Psoas muscle (tissue), 8 donors: ENCODE results near the gene UGDH. TPM values are rescaled to one million over a fixed set of nuclear protein-coding genes. Genes with fewer than 3 reads are reported as not detected.

Source experiments
- ATAC-seq, 4 donors: fragments of 200-7000 bp; cut with Tn5 transposase; one replicate each; pipeline ENCODE4 v1.9.1; 2020; ENCODE audit warnings: moderate library complexity in 3 of 4, mild to moderate bottlenecking in 2 of 4
- DNase-seq, 2 donors: peaks; one replicate each; pipeline ENCODE4 v3.0.0-alpha.2; 2020
- H3K27ac ChIP-seq: fragments of 200-600 bp; one replicate; pipeline ENCODE4 v1.8.0; 2022
- H3K27me3 ChIP-seq, 3 donors: fragments of 200-600 bp in 1 of 3; one replicate each; pipeline versions ENCODE4 v1.6.1 to v1.8.0; 2013 to 2022; ENCODE audit warnings: low read length in 2 of 3, mild to moderate bottlenecking in 2 of 3, moderate library complexity in 1 of 3; ENCODE audit not compliant: insufficient read depth in 3 of 3
- H3K36me3 ChIP-seq, 2 donors: fragments of 200-600 bp in 1 of 2; one replicate each; pipeline versions ENCODE4 v1.6.1 to v1.8.0; 2013 to 2022; ENCODE audit warnings: low read depth in 1 of 2, mild to moderate bottlenecking in 1 of 2, moderate library complexity in 1 of 2; ENCODE audit not compliant: insufficient read depth in 1 of 2
- H3K4me1 ChIP-seq: fragments of 200-600 bp; one replicate; pipeline ENCODE4 v1.8.0; 2022
- H3K4me3 ChIP-seq: fragments of 200-600 bp; one replicate; pipeline ENCODE4 v1.8.0; 2022; ENCODE audit warnings: mild to moderate bottlenecking
- H3K9me3 ChIP-seq: fragments of 200-600 bp; one replicate; pipeline ENCODE4 v1.8.0; 2022
- WGBS, 3 donors: extraction: QIAGEN DNeasy Blood & Tissue Kit; methylation state at CpG; one replicate each; pipeline versions ENCODE4 v1.1.6 to v1.1.7; 2013; 5-methylcytosine and 5-hydroxymethylcytosine counted together
- intact Hi-C, 2 donors: fragments of 100-400 bp; cut with DNase I; formaldehyde crosslinking; loops; one replicate each; pipeline versions ENCODE4 v1.11.0 to v1.14.2; 2022
- polyA plus RNA-seq, 3 donors: library from polyadenylated mRNA; stranded (reverse); fragments of 200-250 nt; gene quantifications; one replicate each; pipeline ENCODE4 v1.2.3, GENCODE V29; 2013
- total RNA-seq, 4 donors: library from RNA; stranded (reverse); fragmentation: NEBNext Ultra II Directional in 2 of 4; extraction: Animal tissue kit (Norgen Biotek cat#: 25700) in 2 of 4; gene quantifications; one replicate each; pipeline versions ENCODE4 v1.2.1 to v1.2.4, GENCODE V29; 2021 to 2023
- TF ChIP-seq, protein P1 (sequence below): fragments of 200-600 bp; IDR thresholded peaks from one replicate; pipeline ENCODE4 v1.8.0; 2022; ENCODE audit warnings: antibody characterized with exemption
- donor health status: healthy with polysubstance abuse.
- donor health status: DM: no; HTN: no; CAD: no; lungs with moderate emphysema.
- donor health status: Bipolar disorder and iron deficiency.
- donor health status: healthy.
- donor health status: DM: yes; HTN: yes; CAD: no.
- donor health status: DM: no; HTN: no; CAD: no.
- donor health status: DM: no; HTN: no; CAD: no.
- donor health status: DM: yes; HTN: yes; CAD: no.

The UGDH gene
- total and polyA plus RNA-seq, 7 donors, result 2.5 to 9.8 (median 7.7) TPM

GRCh38 chr4:39490322-39490721 is 36.9 kb downstream of the UGDH start:
- DNase-seq (no peak), ATAC-seq (no peak)
- TF ChIP-seq, protein P1, sequence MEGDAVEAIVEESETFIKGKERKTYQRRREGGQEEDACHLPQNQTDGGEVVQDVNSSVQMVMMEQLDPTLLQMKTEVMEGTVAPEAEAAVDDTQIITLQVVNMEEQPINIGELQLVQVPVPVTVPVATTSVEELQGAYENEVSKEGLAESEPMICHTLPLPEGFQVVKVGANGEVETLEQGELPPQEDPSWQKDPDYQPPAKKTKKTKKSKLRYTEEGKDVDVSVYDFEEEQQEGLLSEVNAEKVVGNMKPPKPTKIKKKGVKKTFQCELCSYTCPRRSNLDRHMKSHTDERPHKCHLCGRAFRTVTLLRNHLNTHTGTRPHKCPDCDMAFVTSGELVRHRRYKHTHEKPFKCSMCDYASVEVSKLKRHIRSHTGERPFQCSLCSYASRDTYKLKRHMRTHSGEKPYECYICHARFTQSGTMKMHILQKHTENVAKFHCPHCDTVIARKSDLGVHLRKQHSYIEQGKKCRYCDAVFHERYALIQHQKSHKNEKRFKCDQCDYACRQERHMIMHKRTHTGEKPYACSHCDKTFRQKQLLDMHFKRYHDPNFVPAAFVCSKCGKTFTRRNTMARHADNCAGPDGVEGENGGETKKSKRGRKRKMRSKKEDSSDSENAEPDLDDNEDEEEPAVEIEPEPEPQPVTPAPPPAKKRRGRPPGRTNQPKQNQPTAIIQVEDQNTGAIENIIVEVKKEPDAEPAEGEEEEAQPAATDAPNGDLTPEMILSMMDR, result no peak
- intact Hi-C loops, result no loop called here
- Histone ChIP-seq H3K36me3 (no peaks in the 10 kb centered on the region), H3K27me3 (no peaks in the 10 kb centered on the region), H3K4me1 (no peaks in the 10 kb centered on the region), H3K27ac (no peak overlapping the region), H3K9me3 (no peaks in the 10 kb centered on the region), H3K4me3 (no peak overlapping the region)
- WGBS, 3 donors, result 90 to 95% (median 90%) methylated on average over 2 of the region's 2 CpGs

DNA sequence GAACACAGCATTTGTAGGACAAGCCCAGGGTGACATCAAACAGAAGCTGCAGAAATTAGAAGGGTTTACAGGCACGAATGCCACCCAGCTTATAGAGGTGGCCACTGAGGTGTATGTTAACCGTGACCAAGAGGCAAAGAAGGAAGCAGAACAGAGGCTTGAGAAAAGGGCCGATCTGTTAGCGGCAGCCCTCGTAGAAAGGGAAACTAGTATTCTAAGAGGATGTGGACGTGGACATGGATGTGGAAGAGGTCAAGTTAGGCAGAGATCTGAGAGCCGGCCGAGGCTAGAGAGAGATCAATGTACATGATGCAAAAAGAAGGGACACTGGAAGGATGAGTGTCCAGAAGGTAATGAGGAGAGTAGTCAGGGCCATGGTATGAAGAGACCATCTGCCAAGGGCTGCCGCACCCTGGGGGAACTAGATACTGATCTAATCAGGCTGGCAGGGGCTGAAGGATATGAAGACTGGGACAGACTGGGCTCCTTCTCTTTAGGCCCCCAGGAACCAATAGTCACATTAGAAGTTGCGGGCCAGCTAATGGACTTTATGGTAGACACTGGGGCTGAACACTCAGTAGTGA is 40.9 kb downstream of the UGDH start:
- TF ChIP-seq, protein P1, result no peak
- no peaks in the 10 kb centered on the region for H3K4me1 ChIP-seq
- H3K27ac ChIP-seq, result no peak overlapping the region
- DNase-seq (no peak), ATAC-seq (no peak)
- H3K36me3 ChIP-seq, result no peaks in the 10 kb centered on the region
- intact Hi-C loops, result no loop called here
- no peaks in the 10 kb centered on the region for H3K9me3 ChIP-seq
- no peaks in the 10 kb centered on the region for H3K27me3 ChIP-seq
- 78 to 86% (median 81%) methylated on average over 10 of the region's 10 CpGs for WGBS, 3 donors
- no peak overlapping the region for H3K4me3 ChIP-seq

GRCh38 chr4:39484582-39485272 is 42.5 kb downstream of the UGDH start:
- Histone ChIP-seq H3K27me3 (no peaks in the 10 kb centered on the region), H3K4me3 (no peak overlapping the region), H3K4me1 (no peaks in the 10 kb centered on the region), H3K27ac (no peak overlapping the region), H3K9me3 (no peaks in the 10 kb centered on the region), H3K36me3 (no peaks in the 10 kb centered on the region)
- 85 to 88% (median 88%) methylated on average over 6 of the region's 6 CpGs for WGBS, 3 donors
- ATAC-seq (no peak), DNase-seq (no peak)
- TF ChIP-seq, protein P1, result no peak
- intact Hi-C loops, result no loop called here

GRCh38 chr4:39480902-39481695 is 46.1 kb downstream of the UGDH start:
- intact Hi-C loops, result no loop called here
- 82 to 86% (median 84%) methylated on average over 21 of the region's 21 CpGs for WGBS, 3 donors
- ATAC-seq, result no peak
- no peaks in the 10 kb centered on the region for H3K4me1 ChIP-seq
- no peak for DNase-seq
- H3K27ac ChIP-seq, result no peak overlapping the region
- peaks cover 0 to 19% of the 10 kb centered on the region in 2 donors for H3K36me3 ChIP-seq
- H3K9me3 ChIP-seq, result no peaks in the 10 kb centered on the region
- TF ChIP-seq, protein P1, result no peak
- no peak overlapping the region for H3K4me3 ChIP-seq
- no peaks in the 10 kb centered on the region for H3K27me3 ChIP-seq
